Esophagus muscularis mucosa (tissue), 4 donors: ENCODE data around the gene TAS1R1. TPM values are rescaled to one million over a fixed set of nuclear protein-coding genes. Genes with fewer than 3 reads are reported as not detected.

ENCODE experiments used
- DNase-seq: peaks from one replicate; pipeline ENCODE4 v3.0.0-alpha.2; 2017; ENCODE audit errors: extremely low spot score
- H3K27ac ChIP-seq, 4 donors: fragments of 200-600 bp; sonication (generic); replicated peaks in 1 of 4; 1 replicate in 3 of 4; 2 replicates in 1 of 4; pipeline ENCODE4 v1.5.1; 2016 to 2019; ENCODE audit warnings: mild to moderate bottlenecking in 1 of 4
- H3K27me3 ChIP-seq, 4 donors: fragments of 200-600 bp; sonication (generic); one replicate each; pipeline versions ENCODE4 v1.5.1 to v1.6.0; 2016 to 2019
- H3K36me3 ChIP-seq, 4 donors: fragments of 200-600 bp; sonication (generic); one replicate each; pipeline ENCODE4 v1.5.1; 2016 to 2019
- H3K4me1 ChIP-seq, 4 donors: fragments of 200-600 bp; sonication (generic); one replicate each; pipeline ENCODE4 v1.5.1; 2016 to 2019
- H3K4me3 ChIP-seq, 4 donors: fragments of 200-600 bp; sonication (generic); 1 replicate in 2 of 4; 2 replicates in 2 of 4; pipeline ENCODE4 v1.5.1; 2016 to 2019; ENCODE audit warnings: mild to moderate bottlenecking in 4 of 4, moderate library complexity in 1 of 4
- H3K9me3 ChIP-seq, 4 donors: fragments of 200-600 bp; sonication (generic); 1 replicate in 3 of 4; 2 replicates in 1 of 4; pipeline ENCODE4 v1.5.1; 2016 to 2019
- CTCF ChIP-seq, 3 experiments: fragments of 200-600 bp in 2 of 3; fragments of 450-650 bp in 1 of 3; sonication (generic) in 2 of 3; IDR thresholded peaks; one replicate each; pipeline ENCODE4 v1.5.1; 2017 to 2019; ENCODE audit warnings: antibody characterized with exemption in 3 of 3, mild to moderate bottlenecking in 2 of 3, moderate library complexity in 1 of 3
- EP300 ChIP-seq: sonication (generic); formaldehyde crosslinking; IDR thresholded peaks from one replicate; pipeline ENCODE4 v1.6.1; 2017; ENCODE audit warnings: antibody characterized with exemption
- POLR2A ChIP-seq: fragments of 450-650 bp; IDR thresholded peaks from one replicate; pipeline ENCODE4 v1.6.1; 2017; ENCODE audit warnings: antibody characterized with exemption, moderate library complexity, mild to moderate bottlenecking, low read depth
- POLR2AphosphoS5 ChIP-seq, 2 donors: sonication (generic); formaldehyde crosslinking; IDR thresholded peaks; one replicate each; pipeline ENCODE4 v1.6.1; 2017; ENCODE audit warnings: antibody characterized with exemption in 2 of 2
- WGBS: methylation state at CpG from one replicate; pipeline ENCODE4 v1.1.5; 2018; 5-methylcytosine and 5-hydroxymethylcytosine counted together
- intact Hi-C: fragments of 100-400 bp; cut with DNase I; formaldehyde crosslinking; loops from one replicate; pipeline ENCODE4 v1.15.1; 2023
- total RNA-seq, 4 donors: library from RNA; depleted of rRNA; stranded (reverse); fragments of >200 nt; gene quantifications; one replicate each; pipeline versions ENCODE4 v1.1.0 to v1.2.1, GENCODE V29; 2016

TAS1R1 gene
- total RNA-seq = not detected

GRCh38 chr1:6554907-6555778 is at the start of gene TAS1R1:
TSS of gene TAS1R1 (plus strand) at chr1:6555307. CDS start at chr1:6555374, 67 bp downstream.
- no peaks in the 10 kb centered on the region for H3K27me3 ChIP-seq
- peak within 1 kb of the TSS; percentile 82 to 86 (median 84) for H3K27ac ChIP-seq
- peaks cover 8 to 17% (median 9%) of the 10 kb centered on the region in 4 donors for H3K36me3 ChIP-seq
- no peaks in the 10 kb centered on the region for H3K9me3 ChIP-seq
- DNase-seq = no peak
- 68% methylated on average over 5 of the region's 19 CpGs for WGBS
- H3K4me3 ChIP-seq = peak within 1 kb of the TSS; percentile 82 to 85 (median 82)
- intact Hi-C loops = loop anchor here (2.0 to 5.0 kb wide), 3 partner anchors 24 to 87 kb away; partner anchors contain the start of genes PLEKHG5 and ZBTB48
- H3K4me1 ChIP-seq = peaks cover 15 to 28% (median 25%) of the 10 kb centered on the region in 4 donors
- no peak for TF ChIP-seq POLR2A
- no peak for TF ChIP-seq CTCF (IDR thresholded peaks at IDR 0.05)
- no peak for TF ChIP-seq EP300
- TF ChIP-seq POLR2AphosphoS5 (IDR thresholded peaks at IDR 0.05) = no peak

DNA sequence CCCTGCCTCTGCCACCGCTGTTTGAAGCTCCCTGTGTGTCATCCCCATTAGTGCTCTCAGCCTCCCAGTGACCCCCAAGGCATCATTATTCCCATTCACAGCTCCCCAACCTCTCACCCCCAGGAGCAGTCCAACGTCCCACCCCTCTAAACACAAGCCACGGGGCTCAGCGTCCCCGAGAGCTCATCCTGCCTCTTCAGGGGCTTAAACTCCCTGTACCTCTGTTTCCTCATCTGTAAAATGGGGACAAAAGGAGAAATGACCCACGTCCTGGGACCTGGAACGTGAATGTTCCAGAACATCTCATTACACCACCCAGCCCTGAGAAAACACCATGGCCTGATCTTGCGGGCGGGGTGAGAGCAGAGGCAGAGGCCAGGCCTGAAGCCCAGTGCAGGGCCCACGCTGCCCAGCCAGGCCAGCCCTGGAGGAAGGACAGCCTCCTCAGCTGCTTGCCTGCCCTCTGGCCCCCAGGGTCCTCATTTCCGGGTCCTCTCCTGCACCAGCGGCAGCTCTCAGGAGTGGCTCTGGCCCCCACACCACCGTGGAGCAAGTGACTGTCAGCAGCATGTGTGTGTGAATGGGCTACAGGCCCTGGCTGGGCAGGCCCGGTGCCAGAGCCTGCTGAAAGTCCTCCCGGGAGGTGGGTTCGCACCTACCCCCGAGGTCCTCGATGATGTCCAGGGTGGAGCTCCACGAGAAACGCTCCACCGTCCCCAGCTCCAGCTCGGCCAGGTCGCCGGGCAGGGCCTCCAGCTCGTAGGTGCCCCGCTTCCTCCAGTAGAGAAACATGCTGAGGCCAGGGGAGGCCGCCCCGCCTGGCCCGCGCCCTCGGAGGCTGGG is 49.5 kb upstream of the TAS1R1 start:
- H3K9me3 ChIP-seq = no peaks in the 10 kb centered on the region
- H3K27ac ChIP-seq = no peak overlapping the region
- peaks cover 0 to 41% (median 0%) of the 10 kb centered on the region in 4 donors for H3K27me3 ChIP-seq
- TF ChIP-seq POLR2AphosphoS5 (IDR thresholded peaks at IDR 0.05) = no peak
- no peak for TF ChIP-seq CTCF (IDR thresholded peaks at IDR 0.05)
- no peak for TF ChIP-seq EP300
- no peak for TF ChIP-seq POLR2A
- intact Hi-C loops = no loop called here
- H3K4me1 ChIP-seq = peaks cover 13 to 18% (median 17%) of the 10 kb centered on the region in 4 donors
- H3K4me3 ChIP-seq = no peak overlapping the region
- no peak for DNase-seq
- no peaks in the 10 kb centered on the region for H3K36me3 ChIP-seq
- WGBS = 95% methylated on average over 12 of the region's 31 CpGs

DNA sequence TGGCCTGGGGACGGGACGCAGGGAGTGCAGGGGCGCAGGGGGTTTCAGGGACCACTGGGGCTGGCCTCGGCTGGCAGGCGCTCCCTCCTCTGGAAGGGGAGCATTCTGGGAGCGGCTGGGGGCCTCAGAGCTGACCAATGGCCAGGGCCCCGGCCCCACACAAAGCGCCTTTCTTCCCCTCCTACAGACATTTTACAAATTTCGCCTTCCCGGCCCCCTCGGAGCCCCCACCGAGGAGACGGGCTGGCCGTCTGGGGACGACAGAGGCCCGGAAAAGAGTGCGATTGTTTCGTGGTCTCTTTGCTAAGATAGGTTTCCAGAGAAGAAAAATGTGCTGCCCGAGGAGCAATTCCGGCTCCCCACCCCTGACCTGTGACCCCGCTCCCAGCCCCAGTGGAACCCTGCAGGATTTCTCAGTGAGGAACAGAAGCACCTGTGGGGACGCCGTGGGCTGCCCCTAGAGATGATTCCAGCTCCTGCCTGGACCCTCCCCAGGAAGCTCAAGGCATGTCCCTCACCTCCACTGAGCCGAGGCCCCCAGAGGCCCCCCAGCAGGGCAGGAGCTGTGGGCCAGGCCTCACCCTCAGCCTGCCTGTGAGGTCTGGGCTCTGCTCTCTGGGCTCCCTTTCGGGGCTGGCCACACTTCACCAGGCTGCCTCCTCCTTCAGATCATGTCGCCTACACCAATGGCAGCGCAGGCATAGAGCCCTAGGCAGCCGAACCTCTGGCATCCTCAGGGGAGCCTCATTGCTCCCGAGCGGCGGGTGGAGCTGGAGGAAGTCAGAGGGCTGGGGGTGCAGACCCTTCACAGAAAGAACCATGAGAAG is 48.7 kb upstream of the TAS1R1 start:
- intact Hi-C loops = no loop called here
- Histone ChIP-seq H3K27me3 (peaks cover 0 to 41% (median 0%) of the 10 kb centered on the region in 4 donors), H3K4me3 (no peak overlapping the region), H3K4me1 (peaks cover 13 to 15% (median 14%) of the 10 kb centered on the region in 4 donors), H3K36me3 (no peaks in the 10 kb centered on the region), H3K9me3 (no peaks in the 10 kb centered on the region), H3K27ac (no peak overlapping the region)
- WGBS = 87% methylated on average over 25 of the region's 31 CpGs
- no peak for TF ChIP-seq CTCF (IDR thresholded peaks at IDR 0.05)
- DNase-seq = no peak

DNA sequence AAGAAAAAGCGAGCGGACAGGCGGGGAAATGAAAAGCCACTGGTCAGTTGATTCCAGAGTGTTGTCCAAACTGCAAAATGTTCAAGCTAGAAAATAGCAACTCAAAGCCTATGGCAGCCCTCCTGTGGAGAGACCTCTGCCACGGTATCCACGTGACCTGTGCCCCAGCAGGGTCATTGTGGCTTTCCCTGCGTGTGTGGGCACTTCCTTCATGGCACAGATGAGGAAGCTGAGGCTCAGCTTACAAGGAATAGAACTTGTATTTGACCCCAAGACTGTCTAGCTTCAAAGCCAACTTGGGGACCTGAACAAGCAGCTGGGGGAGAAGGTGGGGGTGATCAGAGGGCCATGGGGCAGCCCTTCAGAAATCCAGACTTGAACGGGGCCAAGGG is 48.1 kb upstream of the TAS1R1 start:
- no peak for DNase-seq
- H3K36me3 ChIP-seq = no peaks in the 10 kb centered on the region
- intact Hi-C loops = no loop called here
- peaks cover 0 to 38% (median 0%) of the 10 kb centered on the region in 4 donors for H3K27me3 ChIP-seq
- H3K4me3 ChIP-seq = no peak overlapping the region
- H3K4me1 ChIP-seq = peaks cover 8 to 10% (median 9%) of the 10 kb centered on the region in 4 donors
- H3K9me3 ChIP-seq = no peaks in the 10 kb centered on the region
- H3K27ac ChIP-seq = no peak overlapping the region
- TF ChIP-seq POLR2A = no peak
- TF ChIP-seq POLR2AphosphoS5 (IDR thresholded peaks at IDR 0.05) = no peak
- TF ChIP-seq EP300 = no peak
- TF ChIP-seq CTCF (IDR thresholded peaks at IDR 0.05) = no peak
- 68% methylated on average over 6 of the region's 7 CpGs for WGBS
